ENCODE results near the gene GALNT1.

GRCh38 chr18:35602193-35602820 is 20.8 kb downstream of the GALNT1 start:
- TF ChIP-seq EZH2 (optimal IDR thresholded peaks at IDR 0.05; ENCODE audit: low read depth, low read length) (no peak), CTCF (IDR thresholded peaks at IDR 0.05; ENCODE audit: low read length) (no peak)
